Ishikawa (cell line): ENCODE measurements around the gene RBL2.

Experiments used
- CEBPB ChIP-seq: IDR thresholded peaks from 2 replicates; pipeline ENCODE4 v1.6.1; 2012
- CREB1 ChIP-seq: IDR thresholded peaks from 2 replicates; pipeline ENCODE4 v1.6.1; 2012; ENCODE audit warnings: low read depth
- EGR1 ChIP-seq: IDR thresholded peaks from 2 replicates; pipeline ENCODE4 v1.6.1; 2012
- EP300 ChIP-seq: IDR thresholded peaks from 2 replicates; pipeline ENCODE4 v1.6.1; 2012; ENCODE audit warnings: borderline replicate concordance
- FOXM1 ChIP-seq: IDR thresholded peaks from 2 replicates; pipeline ENCODE4 v1.6.1; 2012; ENCODE audit warnings: low read depth, borderline replicate concordance
- NFIC ChIP-seq: IDR thresholded peaks from 2 replicates; pipeline ENCODE4 v1.6.1; 2012
- RAD21 ChIP-seq: IDR thresholded peaks from 2 replicates; pipeline ENCODE4 v1.6.1; 2012; ENCODE audit warnings: low read depth
- TAF1 ChIP-seq: IDR thresholded peaks from 2 replicates; pipeline ENCODE4 v1.6.1; 2012; ENCODE audit warnings: low read depth, mild to moderate bottlenecking
- TCF12 ChIP-seq: IDR thresholded peaks from 2 replicates; pipeline ENCODE4 v1.6.1; 2012; ENCODE audit warnings: low read depth
- TEAD4 ChIP-seq: IDR thresholded peaks from 2 replicates; pipeline ENCODE4 v1.6.1; 2012
- YY1 ChIP-seq: IDR thresholded peaks from 2 replicates; pipeline ENCODE4 v1.6.1; 2012; ENCODE audit warnings: low read depth
- ZBTB7A ChIP-seq: IDR thresholded peaks from 2 replicates; pipeline ENCODE4 v1.6.1; 2012; ENCODE audit warnings: low read depth
- TF ChIP-seq, protein P1 (sequence below): IDR thresholded peaks from 2 replicates; pipeline ENCODE4 v1.6.1; 2012
- TF ChIP-seq, protein P2 (sequence below): IDR thresholded peaks from 2 replicates; pipeline ENCODE4 v1.6.1; 2012; ENCODE audit warnings: low read depth, mild to moderate bottlenecking
- TF ChIP-seq, protein P3 (sequence below): IDR thresholded peaks from 2 replicates; pipeline ENCODE4 v1.6.1; 2012

Gene RBL2

DNA sequence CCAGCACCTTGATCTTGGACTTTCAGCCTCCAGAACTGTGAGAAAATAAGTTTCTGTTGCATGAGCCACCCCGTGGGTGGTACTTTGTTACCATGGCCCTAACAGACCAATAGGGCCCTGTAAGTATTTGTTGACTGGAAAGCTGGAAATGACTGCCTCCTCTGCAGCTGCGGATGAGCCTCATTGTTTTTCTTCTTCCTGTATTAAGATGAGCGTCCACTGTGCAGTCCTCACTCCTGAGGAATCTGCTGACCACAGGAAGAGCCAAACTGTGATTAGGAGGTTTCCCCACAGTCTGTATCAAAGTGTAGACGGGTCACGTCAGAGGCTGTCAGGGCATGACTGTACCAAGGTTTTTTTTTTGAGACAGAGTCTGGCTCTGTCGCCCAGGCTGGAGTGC, 81.0 kb downstream of the RBL2 start:
- TF ChIP-seq CREB1 (no peak), EGR1 (no peak), NFIC (no peak), CEBPB (no peak), TCF12 (no peak), YY1 (no peak), FOXM1 (no peak), TAF1 (no peak), TEAD4 (no peak)
- TF ChIP-seq, protein P1, sequence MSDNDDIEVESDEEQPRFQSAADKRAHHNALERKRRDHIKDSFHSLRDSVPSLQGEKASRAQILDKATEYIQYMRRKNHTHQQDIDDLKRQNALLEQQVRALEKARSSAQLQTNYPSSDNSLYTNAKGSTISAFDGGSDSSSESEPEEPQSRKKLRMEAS = no peak
- TF ChIP-seq, protein P2, sequence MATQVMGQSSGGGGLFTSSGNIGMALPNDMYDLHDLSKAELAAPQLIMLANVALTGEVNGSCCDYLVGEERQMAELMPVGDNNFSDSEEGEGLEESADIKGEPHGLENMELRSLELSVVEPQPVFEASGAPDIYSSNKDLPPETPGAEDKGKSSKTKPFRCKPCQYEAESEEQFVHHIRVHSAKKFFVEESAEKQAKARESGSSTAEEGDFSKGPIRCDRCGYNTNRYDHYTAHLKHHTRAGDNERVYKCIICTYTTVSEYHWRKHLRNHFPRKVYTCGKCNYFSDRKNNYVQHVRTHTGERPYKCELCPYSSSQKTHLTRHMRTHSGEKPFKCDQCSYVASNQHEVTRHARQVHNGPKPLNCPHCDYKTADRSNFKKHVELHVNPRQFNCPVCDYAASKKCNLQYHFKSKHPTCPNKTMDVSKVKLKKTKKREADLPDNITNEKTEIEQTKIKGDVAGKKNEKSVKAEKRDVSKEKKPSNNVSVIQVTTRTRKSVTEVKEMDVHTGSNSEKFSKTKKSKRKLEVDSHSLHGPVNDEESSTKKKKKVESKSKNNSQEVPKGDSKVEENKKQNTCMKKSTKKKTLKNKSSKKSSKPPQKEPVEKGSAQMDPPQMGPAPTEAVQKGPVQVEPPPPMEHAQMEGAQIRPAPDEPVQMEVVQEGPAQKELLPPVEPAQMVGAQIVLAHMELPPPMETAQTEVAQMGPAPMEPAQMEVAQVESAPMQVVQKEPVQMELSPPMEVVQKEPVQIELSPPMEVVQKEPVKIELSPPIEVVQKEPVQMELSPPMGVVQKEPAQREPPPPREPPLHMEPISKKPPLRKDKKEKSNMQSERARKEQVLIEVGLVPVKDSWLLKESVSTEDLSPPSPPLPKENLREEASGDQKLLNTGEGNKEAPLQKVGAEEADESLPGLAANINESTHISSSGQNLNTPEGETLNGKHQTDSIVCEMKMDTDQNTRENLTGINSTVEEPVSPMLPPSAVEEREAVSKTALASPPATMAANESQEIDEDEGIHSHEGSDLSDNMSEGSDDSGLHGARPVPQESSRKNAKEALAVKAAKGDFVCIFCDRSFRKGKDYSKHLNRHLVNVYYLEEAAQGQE = no peak
- TF ChIP-seq, protein P3, sequence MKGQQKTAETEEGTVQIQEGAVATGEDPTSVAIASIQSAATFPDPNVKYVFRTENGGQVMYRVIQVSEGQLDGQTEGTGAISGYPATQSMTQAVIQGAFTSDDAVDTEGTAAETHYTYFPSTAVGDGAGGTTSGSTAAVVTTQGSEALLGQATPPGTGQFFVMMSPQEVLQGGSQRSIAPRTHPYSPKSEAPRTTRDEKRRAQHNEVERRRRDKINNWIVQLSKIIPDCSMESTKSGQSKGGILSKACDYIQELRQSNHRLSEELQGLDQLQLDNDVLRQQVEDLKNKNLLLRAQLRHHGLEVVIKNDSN = no peak

DNA sequence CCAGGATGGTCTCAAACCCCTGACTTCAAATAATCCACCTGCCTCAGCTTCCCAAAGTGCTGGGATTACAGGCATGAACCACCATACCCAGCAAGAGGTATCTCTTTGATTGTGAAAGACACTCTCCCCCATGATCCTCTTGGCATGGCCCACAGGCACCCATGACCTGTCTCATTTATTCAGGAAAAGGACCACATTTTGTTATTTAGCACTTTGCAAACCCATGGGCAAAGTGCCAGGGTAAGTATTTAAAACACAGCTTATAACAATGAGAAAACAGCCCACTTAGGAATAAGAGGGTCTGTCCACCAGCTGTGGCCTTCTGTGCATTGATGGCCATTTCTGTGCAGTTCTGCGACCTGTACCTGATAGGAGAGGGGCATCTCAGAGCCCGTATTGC, 81.5 kb downstream of the RBL2 start:
- TF ChIP-seq RAD21 (no peak), YY1 (no peak), EP300 (no peak), TAF1 (no peak), TEAD4 (no peak), ZBTB7A (no peak), CREB1 (no peak), TCF12 (no peak), CEBPB (no peak), EGR1 (no peak), FOXM1 (no peak), NFIC (no peak)
- TF ChIP-seq, protein P3 = no peak
- TF ChIP-seq, protein P2 = no peak
- TF ChIP-seq, protein P1 = no peak

DNA sequence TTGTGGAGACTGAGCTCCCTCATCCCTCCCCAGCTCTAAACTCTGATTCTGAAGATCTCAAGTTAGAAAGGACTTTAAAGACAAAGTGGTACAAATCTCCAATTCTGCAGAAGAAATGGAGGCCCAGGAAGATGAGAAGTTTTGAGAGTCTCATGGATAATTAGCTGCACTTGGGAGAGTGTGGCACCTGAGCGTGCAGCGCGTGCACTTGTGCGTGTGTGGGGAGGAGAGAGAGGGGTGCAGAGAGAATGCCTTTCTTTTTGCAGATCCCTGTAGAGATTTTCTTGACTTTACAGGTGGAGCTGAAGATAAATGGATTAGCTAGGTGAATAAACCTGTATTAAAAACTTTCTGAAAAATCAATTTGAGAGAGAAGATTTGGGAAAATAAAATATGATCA, 83.6 kb downstream of the RBL2 start:
- TF ChIP-seq NFIC (no peak), EGR1 (no peak)
- TF ChIP-seq, protein P2 = no peak

DNA sequence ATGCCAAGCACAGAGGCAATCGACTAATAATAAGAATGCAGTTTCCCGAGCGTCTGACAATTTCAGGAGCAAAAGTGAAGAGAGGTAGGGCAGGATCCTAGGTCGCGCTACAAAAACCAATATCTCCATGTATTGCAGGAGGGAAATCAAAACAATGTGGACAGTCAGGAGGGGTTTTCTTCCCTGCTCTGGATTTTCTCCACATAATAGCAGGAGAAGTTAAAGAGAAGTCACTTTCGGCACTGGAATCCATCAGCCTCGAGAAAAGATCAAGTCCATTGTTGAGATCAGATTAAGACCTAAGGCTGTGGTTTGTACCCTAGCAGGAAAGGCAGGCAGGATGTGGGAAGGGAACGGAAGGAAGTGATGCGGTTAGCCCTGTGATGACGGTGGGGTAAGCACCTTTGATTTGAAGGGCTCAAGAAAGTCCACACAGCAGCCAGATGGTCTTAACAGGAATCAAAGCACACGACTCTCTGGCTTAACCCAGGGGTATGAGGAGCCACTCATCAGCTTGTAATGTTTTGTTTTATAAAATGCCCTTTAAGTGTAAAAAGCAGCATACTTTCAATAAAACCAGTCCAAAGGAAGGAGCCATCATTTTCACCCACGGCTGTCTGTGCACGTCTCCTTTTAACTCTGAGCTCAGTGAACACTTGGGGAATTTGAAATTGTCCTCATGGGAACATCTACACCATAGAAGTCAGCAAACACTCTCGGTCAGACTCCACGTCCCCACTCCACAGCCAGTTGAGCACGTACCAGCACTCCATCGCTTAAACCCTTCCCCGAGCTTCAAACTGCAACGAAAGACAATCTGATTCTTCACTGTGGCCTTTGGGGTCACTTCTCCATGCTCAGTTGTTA, 84.5 kb downstream of the RBL2 start:
- TF ChIP-seq TEAD4 (no peak), FOXM1 (no peak), YY1 (no peak), RAD21 (no peak), CEBPB (no peak), TAF1 (no peak), CREB1 (no peak), EGR1 (no peak), EP300 (no peak), NFIC (no peak), TCF12 (no peak), ZBTB7A (no peak)
- TF ChIP-seq, protein P1 = no peak
- TF ChIP-seq, protein P3 = no peak
- TF ChIP-seq, protein P2 = no peak
